ENCODE data around the gene DSCAML1.

Gene DSCAML1

GRCh38 chr11:117437041-117437790 lies 359.8 kb downstream of the DSCAML1 start:
- DNase-seq, result no peak

GRCh38 chr11:117435326-117435725 lies 361.7 kb downstream of the DSCAML1 start:
- no peak for DNase-seq

GRCh38 chr11:117434481-117434880 lies 362.5 kb downstream of the DSCAML1 start:
- DNase-seq, result no peak

GRCh38 chr11:117433717-117434116 lies 363.3 kb downstream of the DSCAML1 start:
- no peak for DNase-seq

- DNase-seq, result no peak
These were observed 365.6 kb downstream of the DSCAML1 start for GRCh38 chr11:117431436-117431835.

- DNase-seq, result no peak
These were observed 366.6 kb downstream of the DSCAML1 start for GRCh38 chr11:117430293-117430955.

GRCh38 chr11:117428856-117429229 lies 368.2 kb downstream of the DSCAML1 start:
- no peak for DNase-seq

- no peak for DNase-seq
These were observed 368.7 kb downstream of the DSCAML1 start for GRCh38 chr11:117428186-117428855.

- no peak for DNase-seq
These were observed 369.6 kb downstream of the DSCAML1 start for GRCh38 chr11:117427356-117427874.

- no peak for DNase-seq
These were observed 370.1 kb downstream of the DSCAML1 start for GRCh38 chr11:117426941-117427340.

GRCh38 chr11:117426297-117426685 lies 370.7 kb downstream of the DSCAML1 start:
- DNase-seq, result peak in 1 of 2 experiments; percentile 24

- DNase-seq, result no peak
These were observed 371.2 kb downstream of the DSCAML1 start for GRCh38 chr11:117425679-117426296.

- DNase-seq, result no peak
These were observed 372.2 kb downstream of the DSCAML1 start for GRCh38 chr11:117424781-117425180.

GRCh38 chr11:117423046-117423575 lies 373.9 kb downstream of the DSCAML1 start:
- DNase-seq, result no peak

GRCh38 chr11:117421476-117421875 lies 375.5 kb downstream of the DSCAML1 start:
- no peak for DNase-seq

- DNase-seq, result no peak
These were observed 376.0 kb downstream of the DSCAML1 start for GRCh38 chr11:117421041-117421440.

- DNase-seq, result no peak
These were observed 376.4 kb downstream of the DSCAML1 start for GRCh38 chr11:117420598-117420997.

- DNase-seq, result no peak
These were observed 376.9 kb downstream of the DSCAML1 start for GRCh38 chr11:117420143-117420485.

GRCh38 chr11:117419482-117420142 lies 377.4 kb downstream of the DSCAML1 start:
- no peak for DNase-seq

GRCh38 chr11:117418737-117419481 lies 378.1 kb downstream of the DSCAML1 start:
- no peak for DNase-seq

GRCh38 chr11:117417856-117418255 lies 379.2 kb downstream of the DSCAML1 start:
- DNase-seq, result no peak

- no peak for DNase-seq
These were observed 379.7 kb downstream of the DSCAML1 start for GRCh38 chr11:117417342-117417741.
